Memory B cell (primary cell): ENCODE measurements around the gene SAMD5.

Source experiments
- ATAC-seq: fragments of 150-1000 bp; cut with Tn5 transposase; 2 replicates; pipeline ENCODE4 v1.10.0; 2021; ENCODE audit warnings: low read depth, mild to moderate bottlenecking, moderate library complexity
- DNase-seq, 2 donors: peaks; one replicate each; pipeline ENCODE4 v3.0.0; 2022; ENCODE audit warnings: low spot score in 2 of 2
- H3K27ac Mint-ChIP-seq: one replicate; pipeline ENCODE4 v1.8.0; 2022; ENCODE audit warnings: mild to moderate bottlenecking, moderate library complexity, mixed read lengths
- H3K27me3 Mint-ChIP-seq: one replicate; pipeline ENCODE4 v1.8.0; 2022; ENCODE audit warnings: mixed read lengths
- H3K36me3 Mint-ChIP-seq: one replicate; pipeline ENCODE4 v1.8.0; 2022; ENCODE audit warnings: mild to moderate bottlenecking, mixed read lengths
- H3K4me1 Mint-ChIP-seq: one replicate; pipeline ENCODE4 v1.8.0; 2022; ENCODE audit warnings: mixed read lengths
- H3K4me3 Mint-ChIP-seq: one replicate; pipeline ENCODE4 v1.8.0; 2022; ENCODE audit warnings: mild to moderate bottlenecking, moderate library complexity, mixed read lengths
- H3K9me3 Mint-ChIP-seq: one replicate; pipeline ENCODE4 v1.8.0; 2022; ENCODE audit warnings: mixed read lengths

SAMD5 gene

DNA sequence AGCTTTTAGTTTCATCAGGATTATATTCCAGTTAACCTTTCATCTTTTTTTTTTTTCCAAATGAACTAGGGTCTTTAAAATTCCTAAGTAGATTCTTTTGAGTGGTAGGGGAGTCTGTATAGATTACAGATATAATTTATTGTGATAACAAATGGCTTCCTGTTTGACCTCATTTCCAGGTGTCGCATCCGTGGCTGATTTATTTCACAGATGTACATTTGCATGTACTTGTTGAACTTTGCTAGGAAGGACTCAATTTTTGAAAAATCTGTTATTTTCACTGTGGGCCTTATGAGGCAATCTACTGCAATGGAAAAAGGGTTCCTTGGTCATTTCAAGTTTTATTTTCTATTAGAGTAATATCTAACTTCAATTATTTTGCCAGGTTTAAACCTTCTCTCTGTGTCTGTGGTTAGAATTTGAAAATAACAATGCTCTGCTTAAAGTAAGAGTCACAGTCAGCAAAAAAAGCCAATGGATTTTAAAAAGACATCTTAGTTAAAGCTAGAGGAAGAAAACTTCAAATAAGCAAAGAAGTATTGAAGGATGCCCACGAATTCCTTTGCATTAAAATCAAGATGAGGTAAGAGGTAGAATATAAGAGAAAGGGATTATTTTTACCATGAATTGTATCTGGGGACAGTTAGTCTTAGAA lies 57.9 kb downstream of the SAMD5 start:
- Mint-ChIP-seq H3K4me3 (no peak overlapping the region), H3K4me1 (no peaks in the 10 kb centered on the region), H3K27me3 (no peaks in the 10 kb centered on the region), H3K9me3 (no peaks in the 10 kb centered on the region), H3K36me3 (no peaks in the 10 kb centered on the region), H3K27ac (no peak overlapping the region)
- DNase-seq (no peak), ATAC-seq (no peak)

DNA sequence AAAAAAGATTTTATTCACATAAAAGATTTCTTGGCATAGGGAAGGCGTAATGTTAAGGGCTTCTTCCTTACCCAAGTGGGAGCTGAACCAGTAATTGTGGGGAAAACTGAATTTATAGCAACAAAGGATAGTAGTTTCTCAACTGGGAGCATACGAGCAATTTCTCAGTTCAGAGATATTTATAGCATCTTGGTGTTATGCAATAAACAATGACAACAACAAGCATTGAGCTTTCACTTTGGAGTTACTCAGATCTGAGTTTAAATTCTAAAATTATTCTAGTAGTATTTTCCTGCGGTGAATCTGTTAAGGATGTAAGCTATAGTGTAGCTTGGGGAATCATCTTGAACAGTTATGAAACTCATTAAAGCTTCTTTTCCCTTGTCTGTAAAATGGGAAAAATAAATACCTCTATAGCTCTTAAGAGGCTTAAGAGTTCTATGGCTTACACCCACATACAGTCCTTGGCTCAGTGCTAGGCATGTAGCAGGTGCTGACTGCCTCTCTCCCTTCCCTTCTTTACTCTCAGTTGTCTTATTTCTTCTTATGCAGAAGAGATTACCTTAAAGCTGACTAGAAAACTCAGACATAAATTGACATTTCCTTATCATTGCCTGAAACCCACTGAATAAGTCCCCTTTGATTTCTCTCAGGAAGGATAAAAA lies 58.8 kb downstream of the SAMD5 start:
- no peaks in the 10 kb centered on the region for H3K9me3 Mint-ChIP-seq
- ATAC-seq (no peak), DNase-seq (no peak)
- H3K27me3 Mint-ChIP-seq: no peaks in the 10 kb centered on the region
- no peak overlapping the region for H3K4me3 Mint-ChIP-seq
- no peak overlapping the region for H3K27ac Mint-ChIP-seq
- H3K4me1 Mint-ChIP-seq: no peaks in the 10 kb centered on the region
- no peaks in the 10 kb centered on the region for H3K36me3 Mint-ChIP-seq

GRCh38 chr6:147569788-147570187 lies 61.3 kb downstream of the SAMD5 start:
- H3K4me3 Mint-ChIP-seq: no peak overlapping the region
- no peak overlapping the region for H3K27ac Mint-ChIP-seq
- H3K4me1 Mint-ChIP-seq: no peaks in the 10 kb centered on the region
- no peaks in the 10 kb centered on the region for H3K27me3 Mint-ChIP-seq
- no peaks in the 10 kb centered on the region for H3K36me3 Mint-ChIP-seq
- H3K9me3 Mint-ChIP-seq: no peaks in the 10 kb centered on the region
- DNase-seq: no peak
- ATAC-seq: no peak

DNA sequence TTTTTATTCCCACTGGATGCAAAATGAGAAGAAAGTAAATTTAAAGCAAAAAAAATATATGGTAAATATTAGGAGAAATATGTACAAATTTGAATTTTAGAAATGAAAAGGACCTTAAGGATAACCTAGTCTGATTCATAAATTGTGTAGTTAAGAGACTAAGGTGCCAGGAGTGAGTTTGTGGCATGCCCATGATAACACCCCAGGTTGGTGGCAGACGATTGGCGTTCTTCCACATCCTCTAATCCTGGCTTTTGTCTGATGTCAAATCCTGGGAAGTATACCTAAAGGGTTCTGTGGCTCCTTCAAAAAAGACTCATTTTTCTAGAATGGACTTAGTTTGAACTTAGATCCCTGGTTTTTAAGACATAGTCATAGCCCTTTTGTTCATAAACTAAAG lies 62.2 kb downstream of the SAMD5 start:
- no peaks in the 10 kb centered on the region for H3K27me3 Mint-ChIP-seq
- ATAC-seq (no peak), DNase-seq (no peak)
- H3K4me3 Mint-ChIP-seq: no peak overlapping the region
- no peaks in the 10 kb centered on the region for H3K9me3 Mint-ChIP-seq
- no peaks in the 10 kb centered on the region for H3K4me1 Mint-ChIP-seq
- H3K27ac Mint-ChIP-seq: no peak overlapping the region
- H3K36me3 Mint-ChIP-seq: no peaks in the 10 kb centered on the region

GRCh38 chr6:147577488-147577887 lies 69.0 kb downstream of the SAMD5 start:
- H3K4me1 Mint-ChIP-seq: no peaks in the 10 kb centered on the region
- H3K9me3 Mint-ChIP-seq: peaks cover 14% of the 10 kb centered on the region
- no peak for DNase-seq
- H3K36me3 Mint-ChIP-seq: no peaks in the 10 kb centered on the region
- no peak overlapping the region for H3K27ac Mint-ChIP-seq
- peaks cover 5% of the 10 kb centered on the region for H3K27me3 Mint-ChIP-seq
- no peak overlapping the region for H3K4me3 Mint-ChIP-seq
- ATAC-seq: no peak

GRCh38 chr6:147578159-147578558 lies 69.7 kb downstream of the SAMD5 start:
- H3K36me3 Mint-ChIP-seq: no peaks in the 10 kb centered on the region
- H3K27ac Mint-ChIP-seq: no peak overlapping the region
- H3K4me3 Mint-ChIP-seq: no peak overlapping the region
- H3K4me1 Mint-ChIP-seq: no peaks in the 10 kb centered on the region
- H3K27me3 Mint-ChIP-seq: peaks cover 5% of the 10 kb centered on the region
- no peak for ATAC-seq
- no peak for DNase-seq
- peaks cover 14% of the 10 kb centered on the region for H3K9me3 Mint-ChIP-seq

GRCh38 chr6:147578883-147579282 lies 70.4 kb downstream of the SAMD5 start:
- DNase-seq: no peak
- Mint-ChIP-seq H3K36me3 (no peaks in the 10 kb centered on the region), H3K27me3 (peaks cover 5% of the 10 kb centered on the region), H3K4me1 (no peaks in the 10 kb centered on the region), H3K4me3 (no peak overlapping the region), H3K9me3 (peaks cover 14% of the 10 kb centered on the region), H3K27ac (no peak overlapping the region)
- no peak for ATAC-seq

- no peak overlapping the region for H3K27ac Mint-ChIP-seq
- H3K4me3 Mint-ChIP-seq: no peak overlapping the region
- ATAC-seq: no peak
- peaks cover 5% of the 10 kb centered on the region for H3K27me3 Mint-ChIP-seq
- no peak for DNase-seq
- no peaks in the 10 kb centered on the region for H3K36me3 Mint-ChIP-seq
- peaks cover 14% of the 10 kb centered on the region for H3K9me3 Mint-ChIP-seq
- H3K4me1 Mint-ChIP-seq: no peaks in the 10 kb centered on the region
These were observed 71.2 kb downstream of the SAMD5 start for GRCh38 chr6:147579667-147580066.

DNA sequence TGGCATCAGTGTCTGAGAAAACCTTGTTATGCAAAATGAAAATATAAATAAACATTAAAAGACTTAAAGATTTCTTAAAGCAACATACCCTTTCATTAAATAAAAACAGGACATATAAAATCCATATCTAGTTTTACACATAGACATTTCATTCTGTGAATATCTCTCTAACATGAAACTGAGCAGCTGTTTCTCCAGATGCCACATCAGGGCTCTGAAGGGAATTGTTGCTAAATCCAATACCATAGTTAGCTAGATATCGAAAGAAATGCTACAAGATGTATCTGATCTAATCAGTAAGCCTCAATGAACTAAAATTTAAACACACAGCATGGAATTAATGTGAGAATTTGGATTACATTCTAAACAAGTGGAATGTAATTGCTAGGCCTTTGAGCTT lies 74.5 kb downstream of the SAMD5 start:
- DNase-seq (no peak), ATAC-seq (no peak)
- Mint-ChIP-seq H3K27ac (no peak overlapping the region), H3K27me3 (peaks cover 5% of the 10 kb centered on the region), H3K4me3 (no peak overlapping the region), H3K9me3 (peaks cover 14% of the 10 kb centered on the region), H3K4me1 (no peaks in the 10 kb centered on the region), H3K36me3 (no peaks in the 10 kb centered on the region)

DNA sequence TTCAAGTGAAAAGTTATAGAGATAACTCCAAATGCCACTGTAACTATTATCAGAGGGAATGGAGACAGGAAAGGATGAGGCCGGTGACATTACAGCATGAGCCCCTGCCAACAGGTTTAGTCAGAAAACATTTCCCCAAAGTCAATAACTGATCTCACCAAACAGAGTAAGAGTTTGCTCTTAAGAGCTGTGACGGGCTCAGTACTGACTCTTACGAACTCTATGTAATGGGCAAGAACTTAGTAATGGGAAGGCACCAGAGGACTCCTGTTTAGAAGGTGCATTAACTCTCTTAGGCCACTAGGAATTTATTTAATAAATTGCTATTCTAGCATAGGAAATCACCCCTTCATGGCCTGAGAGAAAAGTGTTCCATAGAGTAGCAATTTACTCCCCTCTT lies 76.8 kb downstream of the SAMD5 start:
- no peak for DNase-seq
- H3K9me3 Mint-ChIP-seq: peaks cover 7% of the 10 kb centered on the region
- H3K36me3 Mint-ChIP-seq: no peaks in the 10 kb centered on the region
- H3K4me3 Mint-ChIP-seq: no peak overlapping the region
- H3K27ac Mint-ChIP-seq: no peak overlapping the region
- ATAC-seq: no peak
- H3K27me3 Mint-ChIP-seq: peaks cover 2% of the 10 kb centered on the region
- no peaks in the 10 kb centered on the region for H3K4me1 Mint-ChIP-seq

GRCh38 chr6:147586044-147586443 lies 77.6 kb downstream of the SAMD5 start:
- Mint-ChIP-seq H3K27me3 (peaks cover 2% of the 10 kb centered on the region), H3K9me3 (peaks cover 5% of the 10 kb centered on the region), H3K27ac (no peak overlapping the region), H3K4me1 (no peaks in the 10 kb centered on the region), H3K36me3 (no peaks in the 10 kb centered on the region), H3K4me3 (no peak overlapping the region)
- ATAC-seq: no peak
- DNase-seq: no peak

DNA sequence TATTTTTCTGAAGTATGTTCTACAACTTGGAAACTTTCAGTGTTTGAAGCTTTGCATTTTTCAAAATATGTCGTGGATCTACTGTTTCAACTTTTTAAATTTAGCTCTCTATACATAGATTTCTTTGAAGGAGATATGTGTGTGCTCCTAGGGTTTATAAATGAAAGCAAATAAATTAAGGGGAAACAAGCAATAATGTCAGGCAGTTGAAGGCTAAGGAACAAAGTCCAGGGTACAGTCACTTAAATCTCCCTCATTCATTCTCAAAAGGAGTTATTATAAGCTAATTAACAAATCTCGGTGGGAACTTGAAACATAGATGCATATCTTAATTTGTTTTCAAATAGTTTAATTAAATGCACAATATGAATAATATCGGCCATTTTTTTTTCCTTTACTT lies 79.4 kb downstream of the SAMD5 start:
- H3K27ac Mint-ChIP-seq: no peak overlapping the region
- H3K4me1 Mint-ChIP-seq: no peaks in the 10 kb centered on the region
- no peaks in the 10 kb centered on the region for H3K27me3 Mint-ChIP-seq
- no peak overlapping the region for H3K4me3 Mint-ChIP-seq
- DNase-seq: no peak
- no peaks in the 10 kb centered on the region for H3K36me3 Mint-ChIP-seq
- H3K9me3 Mint-ChIP-seq: no peaks in the 10 kb centered on the region
- no peak for ATAC-seq

DNA sequence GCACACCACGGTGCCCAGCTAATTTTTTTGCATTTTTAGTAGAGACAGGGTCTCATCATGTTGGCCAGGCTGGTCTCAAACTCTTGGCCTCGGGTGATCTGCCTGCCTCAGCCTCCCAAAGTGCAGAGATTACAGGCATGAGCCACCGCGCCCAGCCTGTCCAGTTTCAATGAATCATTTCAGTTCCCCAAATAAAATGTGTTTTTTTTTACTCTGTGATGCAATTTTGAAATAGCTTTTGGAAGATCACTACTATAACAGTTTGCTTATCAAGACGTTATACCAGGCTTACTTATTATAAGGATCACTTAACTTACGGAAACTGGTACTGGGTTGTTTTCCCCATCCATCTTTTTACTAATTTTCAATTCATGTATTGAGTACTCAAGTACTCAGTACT lies 80.0 kb downstream of the SAMD5 start:
- Mint-ChIP-seq H3K27me3 (no peaks in the 10 kb centered on the region), H3K4me3 (no peak overlapping the region), H3K27ac (no peak overlapping the region), H3K9me3 (no peaks in the 10 kb centered on the region), H3K36me3 (no peaks in the 10 kb centered on the region), H3K4me1 (no peaks in the 10 kb centered on the region)
- ATAC-seq (no peak), DNase-seq (no peak)

GRCh38 chr6:147589739-147590250 lies 81.3 kb downstream of the SAMD5 start:
- no peak overlapping the region for H3K27ac Mint-ChIP-seq
- H3K4me1 Mint-ChIP-seq: no peaks in the 10 kb centered on the region

GRCh38 chr6:147595961-147596360 lies 87.5 kb downstream of the SAMD5 start:
- no peak overlapping the region for H3K27ac Mint-ChIP-seq
- H3K4me1 Mint-ChIP-seq: no peaks in the 10 kb centered on the region

More at GRCh38 chr6:147589739-147590250, 81.3 kb downstream of the SAMD5 start:
- ATAC-seq (no peak), DNase-seq (no peak)
- Mint-ChIP-seq H3K27me3 (no peaks in the 10 kb centered on the region), H3K36me3 (no peaks in the 10 kb centered on the region), H3K4me3 (no peak overlapping the region), H3K9me3 (no peaks in the 10 kb centered on the region)

More at GRCh38 chr6:147595961-147596360, 87.5 kb downstream of the SAMD5 start:
- H3K9me3 Mint-ChIP-seq: no peaks in the 10 kb centered on the region
- H3K27me3 Mint-ChIP-seq: peaks cover 2% of the 10 kb centered on the region
- ATAC-seq: no peak
- H3K36me3 Mint-ChIP-seq: no peaks in the 10 kb centered on the region
- DNase-seq: no peak
- H3K4me3 Mint-ChIP-seq: no peak overlapping the region
